Caco-2 (cell line): ENCODE measurements around the gene CAPN15. TPM values are rescaled to one million over a fixed set of nuclear protein-coding genes. Genes with fewer than 3 reads are reported as not detected.
A peak's percentile ranks its signal among the peaks of the same experiment; 100 is the strongest.

Source experiments
- BruUV-seq: library from RNA; stranded (reverse); fragments of 400-500 nt; replicated peaks from 2 replicates; lab custom pipeline; 2021; lab: Mats Ljungman, UMichigan
- CTCF ChIA-PET: fragments of 300-600 bp; sonication (Branson Sonifier 250); formaldehyde crosslinking; loops from one replicate; lab custom pipeline; 2022; ENCODE audit warnings: antibody characterized with exemption; lab: Charles Lee
- POLR2A ChIA-PET: fragments of 300-600 bp; sonication (Branson Sonifier 250); formaldehyde crosslinking; loops from one replicate; lab custom pipeline; 2022; ENCODE audit warnings: antibody characterized with exemption; lab: Charles Lee
- DNase-seq, 2 experiments: peaks; one replicate each; pipeline versions ENCODE4 v3.0.0 to v3.0.0-alpha.2; 2020 to 2022
- H3K27me3 ChIP-seq: replicated peaks from 2 replicates; pipeline ENCODE4 v1.6.0; 2011; ENCODE audit warnings: low read length; ENCODE audit not compliant: control insufficient read depth, insufficient read depth
- H3K36me3 ChIP-seq: 2 replicates; pipeline ENCODE4 v1.5.1; 2011; ENCODE audit warnings: low read length; ENCODE audit not compliant: control insufficient read depth, insufficient read depth
- H3K4me1 ChIP-seq: fragments of 250-450 bp; sonication (Bioruptor Pico); 2 replicates; pipeline ENCODE4 v1.5.1; 2020; ENCODE audit warnings: mild to moderate bottlenecking
- H3K4me3 ChIP-seq: 2 replicates; pipeline ENCODE4 v1.5.1; 2011; ENCODE audit warnings: low read depth, mild to moderate bottlenecking, control low read depth, low read length
- H3K9me3 ChIP-seq: fragments of 250-450 bp; sonication (Bioruptor Pico); 2 replicates; pipeline ENCODE4 v1.5.1; 2020; ENCODE audit warnings: mild to moderate bottlenecking, moderate library complexity
- H3K27ac Mint-ChIP-seq: one replicate; pipeline ENCODE4 v1.8.0; 2022; ENCODE audit warnings: mixed read lengths; ENCODE audit not compliant: unreplicated experiment
- H3K27me3 Mint-ChIP-seq: one replicate; pipeline ENCODE4 v1.8.0; 2022; ENCODE audit warnings: mixed read lengths; ENCODE audit not compliant: insufficient read depth, unreplicated experiment
- H3K36me3 Mint-ChIP-seq: one replicate; pipeline ENCODE4 v1.8.0; 2022; ENCODE audit warnings: mild to moderate bottlenecking, mixed read lengths; ENCODE audit not compliant: insufficient read depth, unreplicated experiment
- H3K4me1 Mint-ChIP-seq: one replicate; pipeline ENCODE4 v1.8.0; 2022; ENCODE audit warnings: low read depth, mixed read lengths; ENCODE audit not compliant: unreplicated experiment
- H3K4me3 Mint-ChIP-seq: one replicate; pipeline ENCODE4 v1.8.0; 2022; ENCODE audit warnings: mild to moderate bottlenecking, moderate library complexity, mixed read lengths; ENCODE audit not compliant: unreplicated experiment
- H3K9me3 Mint-ChIP-seq: one replicate; pipeline ENCODE4 v1.8.0; 2022; ENCODE audit warnings: mixed read lengths; ENCODE audit not compliant: unreplicated experiment
- CTCF ChIP-seq, 2 experiments: fragments of 200-600 bp in 1 of 2; IDR thresholded peaks; 1 replicate in 1 of 2; 2 replicates in 1 of 2; pipeline versions ENCODE4 v1.5.1 to v1.8.0; 2011 to 2022; ENCODE audit warnings: antibody characterized with exemption in 1 of 2, control low read depth in 1 of 2, inconsistent platforms in 1 of 2, low read depth in 1 of 2, low read length in 1 of 2, mild to moderate bottlenecking in 1 of 2, moderate library complexity in 1 of 2; ENCODE audit not compliant: insufficient read depth in 1 of 2, severe bottlenecking in 1 of 2, unreplicated experiment in 1 of 2
- intact Hi-C: fragments of 100-400 bp; cut with micrococcal nuclease; formaldehyde crosslinking; loops from one replicate; pipeline ENCODE4 v1.10.0; 2022; ENCODE audit not compliant: unreplicated experiment
- total RNA-seq: library from RNA; stranded (reverse); gene quantifications from 2 replicates; pipeline ENCODE4 v1.2.3, GENCODE V29; 2022

CAPN15 gene
- total RNA-seq, 1 experiment from 2014 or later = 85.3 TPM

DNA sequence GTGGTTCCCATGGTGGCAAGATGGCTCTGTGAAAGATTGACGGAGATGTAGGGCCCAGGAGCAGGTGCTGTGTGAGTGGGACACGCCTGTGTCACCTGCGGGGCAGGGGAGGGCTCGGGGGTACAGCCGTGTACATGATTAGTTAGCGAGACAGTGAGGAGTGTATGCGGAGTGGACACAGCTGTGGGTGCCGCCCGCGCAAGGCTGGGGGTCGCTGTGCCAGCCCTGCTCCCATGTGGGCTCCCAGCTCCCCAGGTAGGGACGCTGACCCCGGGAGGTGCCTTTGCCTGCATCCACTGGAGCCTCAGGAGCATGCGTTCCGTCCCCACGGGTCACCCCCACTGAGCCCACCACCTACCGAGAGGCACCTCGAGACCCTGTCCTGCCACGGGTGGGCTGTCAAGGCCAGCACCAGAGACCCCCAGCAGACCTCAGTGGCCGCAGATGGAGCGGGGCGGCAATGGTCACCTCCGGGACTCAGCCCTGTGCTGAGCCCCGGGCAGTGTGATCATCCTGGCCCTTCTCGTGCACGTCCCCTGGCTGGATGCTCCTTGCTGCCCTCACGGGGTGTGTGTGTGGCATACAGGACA lies 7.4 kb downstream of the CAPN15 start:
- H3K27ac Mint-ChIP-seq = peak overlapping the region; percentile 69
- H3K4me3 ChIP-seq = peak overlapping the region; percentile 50
- intact Hi-C loops = no loop called here

DNA sequence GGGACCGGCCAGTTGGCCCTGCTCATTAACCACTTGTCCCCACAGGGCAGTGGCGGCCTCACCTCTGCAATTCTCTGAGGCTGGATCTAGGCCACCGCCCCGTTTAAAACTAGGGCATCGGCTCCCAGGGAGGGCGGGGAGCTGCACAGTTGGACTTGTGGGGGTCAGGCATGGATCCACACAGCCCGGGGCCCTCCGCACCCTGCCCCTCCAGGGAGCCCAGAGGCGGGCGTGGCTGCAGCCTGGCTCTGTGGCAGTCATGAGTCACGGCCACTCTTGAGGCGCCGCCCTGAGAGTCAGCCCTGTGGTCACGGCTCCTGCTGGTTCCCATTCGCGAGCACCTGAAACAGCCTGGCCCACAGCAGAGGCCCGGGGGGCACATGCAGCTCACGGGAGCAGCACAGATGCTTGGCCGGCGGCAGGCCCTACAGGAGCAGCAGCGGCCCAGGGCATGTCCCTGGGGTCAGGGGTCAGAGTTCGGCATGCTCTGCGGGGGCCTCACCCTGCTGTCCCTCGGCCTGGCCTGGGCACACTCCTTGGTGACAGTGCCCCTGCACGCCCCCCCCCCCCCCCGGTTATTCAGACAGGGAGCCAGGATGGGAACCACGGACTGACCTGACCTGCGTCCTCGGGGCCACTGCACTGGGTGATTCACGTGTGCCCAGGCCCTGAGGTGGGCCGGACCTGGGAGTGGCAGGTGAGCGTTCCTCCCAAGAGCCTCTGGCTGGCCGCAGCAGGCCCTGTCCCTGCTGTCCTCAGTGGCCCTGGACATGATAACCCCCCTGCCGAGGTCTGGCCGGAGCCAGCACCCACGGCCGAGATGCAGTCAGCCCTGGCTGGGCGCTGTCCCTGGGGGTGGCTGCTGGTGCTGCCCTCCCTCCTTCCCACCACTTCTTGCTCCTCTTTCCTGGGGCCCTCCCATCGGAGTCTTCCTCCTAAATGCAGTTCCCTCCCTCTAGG lies 8.2 kb downstream of the CAPN15 start:
- POLR2A ChIA-PET = interaction anchor here (1.8 kb wide), 1 partner anchor 100 kb away, joined by 4 read pairs; the partner anchor contains the start of gene METTL26

More for the DNA sequence above, 7.4 kb downstream of the CAPN15 start:
- Mint-ChIP-seq H3K36me3 (peaks cover 30% of the 10 kb centered on the region), H3K4me1 (no peaks in the 10 kb centered on the region), H3K9me3 (no peaks in the 10 kb centered on the region), H3K27me3 (no peaks in the 10 kb centered on the region), H3K4me3 (peak overlapping the region; percentile 67)
- Histone ChIP-seq H3K36me3 (peaks cover 2% of the 10 kb centered on the region; the same call in 1 of the 2 replicates), H3K27me3 (no peaks in the 10 kb centered on the region), H3K9me3 (no peaks in the 10 kb centered on the region), H3K4me1 (peaks cover 28% of the 10 kb centered on the region)
- ChIA-PET CTCF (no interaction called here), POLR2A (interaction anchor here (1.8 kb wide), 1 partner anchor 101 kb away, joined by 4 read pairs; the partner anchor contains the start of gene METTL26)
- TF ChIP-seq CTCF (IDR thresholded peaks at IDR 0.05; ENCODE audit: insufficient read depth in 1 of 2, low read depth in 1 of 2, low read length in 1 of 2, severe bottlenecking in 1 of 2, unreplicated experiment in 1 of 2) = no peak
- no TSS peak for BruUV-seq
- DNase-seq = no peak

More for the DNA sequence above, 8.2 kb downstream of the CAPN15 start:
- Histone ChIP-seq H3K36me3 (peaks cover 2% of the 10 kb centered on the region; the same call in 1 of the 2 replicates), H3K4me1 (peaks cover 28% of the 10 kb centered on the region), H3K9me3 (no peaks in the 10 kb centered on the region), H3K27me3 (no peaks in the 10 kb centered on the region), H3K4me3 (no peak overlapping the region)
- CTCF ChIA-PET = no interaction called here
- TF ChIP-seq CTCF (IDR thresholded peaks at IDR 0.05; ENCODE audit: insufficient read depth in 1 of 2, low read depth in 1 of 2, low read length in 1 of 2, severe bottlenecking in 1 of 2, unreplicated experiment in 1 of 2) = no peak
- BruUV-seq = no TSS peak
- H3K27me3 Mint-ChIP-seq = no peaks in the 10 kb centered on the region
- DNase-seq = no peak
- H3K27ac Mint-ChIP-seq = peak overlapping the region; percentile 69
- no peaks in the 10 kb centered on the region for H3K4me1 Mint-ChIP-seq
- H3K4me3 Mint-ChIP-seq = no peak overlapping the region
- H3K9me3 Mint-ChIP-seq = no peaks in the 10 kb centered on the region
- intact Hi-C loops = no loop called here
- peaks cover 34% of the 10 kb centered on the region for H3K36me3 Mint-ChIP-seq
